Suprapubic skin (tissue), 4 donors: ENCODE data around the gene DNAI7. TPM values are rescaled to one million over a fixed set of nuclear protein-coding genes. Genes with fewer than 3 reads are reported as not detected.

Experiments
- DNase-seq, 2 donors: peaks; one replicate each; pipeline ENCODE4 v3.0.0-alpha.2; 2019; ENCODE audit warnings: low spot score in 2 of 2
- H3K27ac ChIP-seq: fragments of 200-600 bp; sonication (generic); one replicate; pipeline ENCODE4 v1.5.1; 2019
- H3K27me3 ChIP-seq: fragments of 200-600 bp; sonication (generic); one replicate; pipeline ENCODE4 v1.5.1; 2019
- H3K36me3 ChIP-seq: fragments of 200-600 bp; sonication (generic); one replicate; pipeline ENCODE4 v1.5.1; 2019
- H3K4me1 ChIP-seq: fragments of 200-600 bp; sonication (generic); one replicate; pipeline ENCODE4 v1.5.1; 2019
- H3K4me3 ChIP-seq: fragments of 200-600 bp; sonication (generic); one replicate; pipeline ENCODE4 v1.5.1; 2019; ENCODE audit warnings: mild to moderate bottlenecking
- H3K9me3 ChIP-seq: fragments of 200-600 bp; sonication (generic); one replicate; pipeline ENCODE4 v1.5.1; 2019
- CTCF ChIP-seq, 2 donors: fragments of 200-600 bp in 1 of 2; fragments of 450-650 bp in 1 of 2; sonication (generic) in 1 of 2; IDR thresholded peaks; one replicate each; pipeline ENCODE4 v1.5.1; 2016 to 2019; ENCODE audit warnings: antibody characterized with exemption in 2 of 2, mild to moderate bottlenecking in 1 of 2, moderate library complexity in 1 of 2
- EP300 ChIP-seq: sonication (generic); formaldehyde crosslinking; IDR thresholded peaks from one replicate; pipeline ENCODE4 v1.6.1; 2017; ENCODE audit warnings: antibody characterized with exemption
- POLR2A ChIP-seq, 2 donors: fragments of 450-650 bp; IDR thresholded peaks; one replicate each; pipeline ENCODE4 v1.6.1; 2017; ENCODE audit warnings: antibody characterized with exemption in 2 of 2, mild to moderate bottlenecking in 2 of 2, moderate library complexity in 2 of 2
- POLR2AphosphoS5 ChIP-seq, 3 donors: sonication (generic); formaldehyde crosslinking; IDR thresholded peaks; one replicate each; pipeline ENCODE4 v1.6.1; 2017; ENCODE audit warnings: antibody characterized with exemption in 3 of 3
- WGBS: methylation state at CpG from one replicate; pipeline ENCODE4 v1.1.5; 2018; 5-methylcytosine and 5-hydroxymethylcytosine counted together
- total RNA-seq, 4 donors: library from RNA; depleted of rRNA; stranded (reverse); fragments of >200 nt; gene quantifications; one replicate each; pipeline ENCODE4 v1.1.0, GENCODE V29; 2016

Gene DNAI7
- total RNA-seq, 4 donors from 2014 or later: 1.2 to 3.0 (median 1.2) TPM; not detected in 1

- no peak for TF ChIP-seq EP300
- TF ChIP-seq POLR2AphosphoS5 (IDR thresholded peaks at IDR 0.05): no peak
- no peak for TF ChIP-seq POLR2A (IDR thresholded peaks at IDR 0.05)
- TF ChIP-seq CTCF (IDR thresholded peaks at IDR 0.05): no peak
- Histone ChIP-seq H3K27ac (no peak overlapping the region), H3K36me3 (no peaks in the 10 kb centered on the region), H3K4me1 (no peaks in the 10 kb centered on the region), H3K9me3 (peaks cover 5% of the 10 kb centered on the region), H3K4me3 (no peak overlapping the region), H3K27me3 (no peaks in the 10 kb centered on the region)
- 90% methylated on average over 2 of the region's 2 CpGs for WGBS
- DNase-seq: no peak
These were observed 96.0 kb downstream of the DNAI7 start for GRCh38 chr12:25099010-25099409.

GRCh38 chr12:25089738-25090137 is 105.2 kb downstream of the DNAI7 start:
- Histone ChIP-seq H3K9me3 (peaks cover 7% of the 10 kb centered on the region), H3K36me3 (no peaks in the 10 kb centered on the region), H3K4me1 (no peaks in the 10 kb centered on the region), H3K27ac (no peak overlapping the region), H3K27me3 (no peaks in the 10 kb centered on the region), H3K4me3 (no peak overlapping the region)
- TF ChIP-seq EP300 (no peak), POLR2AphosphoS5 (IDR thresholded peaks at IDR 0.05) (no peak), POLR2A (IDR thresholded peaks at IDR 0.05) (no peak), CTCF (IDR thresholded peaks at IDR 0.05) (no peak)
- 28% methylated on average over 2 of the region's 2 CpGs for WGBS
- DNase-seq: no peak

- no peak for TF ChIP-seq CTCF (IDR thresholded peaks at IDR 0.05)
- TF ChIP-seq EP300: no peak
- TF ChIP-seq POLR2A (IDR thresholded peaks at IDR 0.05): no peak
- no peak for TF ChIP-seq POLR2AphosphoS5 (IDR thresholded peaks at IDR 0.05)
- H3K4me3 ChIP-seq: no peak overlapping the region
- H3K36me3 ChIP-seq: no peaks in the 10 kb centered on the region
- 86% methylated on average over 10 of the region's 10 CpGs for WGBS
- H3K27me3 ChIP-seq: no peaks in the 10 kb centered on the region
- H3K9me3 ChIP-seq: no peaks in the 10 kb centered on the region
- no peak overlapping the region for H3K27ac ChIP-seq
- DNase-seq: no peak
- H3K4me1 ChIP-seq: no peaks in the 10 kb centered on the region
These were observed 107.4 kb downstream of the DNAI7 start for GRCh38 chr12:25087596-25087995.

- H3K27me3 ChIP-seq: no peaks in the 10 kb centered on the region
- no peak overlapping the region for H3K27ac ChIP-seq
- no peak overlapping the region for H3K4me3 ChIP-seq
- H3K36me3 ChIP-seq: no peaks in the 10 kb centered on the region
- H3K9me3 ChIP-seq: no peaks in the 10 kb centered on the region
- TF ChIP-seq CTCF (IDR thresholded peaks at IDR 0.05) (no peak), POLR2AphosphoS5 (IDR thresholded peaks at IDR 0.05) (no peak), POLR2A (IDR thresholded peaks at IDR 0.05) (no peak), EP300 (no peak)
- WGBS: 96% methylated on average over 2 of the region's 2 CpGs
- no peak for DNase-seq
- H3K4me1 ChIP-seq: no peaks in the 10 kb centered on the region
These were observed 110.1 kb downstream of the DNAI7 start for GRCh38 chr12:25084816-25085215.

- no peak overlapping the region for H3K27ac ChIP-seq
- H3K36me3 ChIP-seq: no peaks in the 10 kb centered on the region
- H3K9me3 ChIP-seq: no peaks in the 10 kb centered on the region
- 62% methylated on average over 5 of the region's 5 CpGs for WGBS
- TF ChIP-seq POLR2AphosphoS5 (IDR thresholded peaks at IDR 0.05) (no peak), CTCF (IDR thresholded peaks at IDR 0.05) (no peak), EP300 (no peak), POLR2A (IDR thresholded peaks at IDR 0.05) (no peak)
- no peak overlapping the region for H3K4me3 ChIP-seq
- DNase-seq: no peak
- H3K27me3 ChIP-seq: no peaks in the 10 kb centered on the region
- H3K4me1 ChIP-seq: no peaks in the 10 kb centered on the region
These were observed 111.7 kb downstream of the DNAI7 start for GRCh38 chr12:25083211-25083610.
